ENCODE results near the gene ZNRF2. TPM values are rescaled to one million over a fixed set of nuclear protein-coding genes. Genes with fewer than 3 reads are reported as not detected.
A peak's percentile ranks its signal among the peaks of the same experiment; 100 is the strongest.

ZNRF2 gene
- total RNA-seq, 1 experiment from 2014 or later = 9.8 TPM

DNA sequence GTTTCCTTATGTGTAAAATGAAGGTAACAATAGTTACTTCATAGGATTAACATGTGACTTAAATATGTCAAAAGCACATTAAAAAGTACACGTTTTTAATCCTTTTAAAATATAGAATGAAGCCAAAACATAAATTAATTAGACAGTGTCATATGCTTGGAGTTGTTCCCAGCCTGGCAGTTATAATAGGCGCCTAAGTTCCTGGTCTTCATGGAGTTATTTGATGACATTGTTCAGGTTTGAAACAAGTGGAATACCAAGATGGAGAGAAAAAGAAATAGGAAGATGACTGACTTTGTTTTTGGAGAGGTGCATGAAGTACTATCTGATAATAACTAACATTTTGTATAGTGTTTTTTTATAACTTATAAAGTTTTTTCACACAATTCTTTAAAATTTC, 67.3 kb downstream of the ZNRF2 start:
- Mint-ChIP-seq H3K4me3 (ENCODE audit: unreplicated experiment) (no peak overlapping the region), H3K4me1 (ENCODE audit: insufficient read depth, unreplicated experiment) (peaks cover 20% of the 10 kb centered on the region), H3K27ac (ENCODE audit: low read depth, unreplicated experiment) (no peak overlapping the region), H3K36me3 (ENCODE audit: insufficient read depth, unreplicated experiment) (peaks cover under 1% of the 10 kb centered on the region), H3K9me3 (ENCODE audit: unreplicated experiment) (no peaks in the 10 kb centered on the region), H3K27me3 (ENCODE audit: insufficient read depth, unreplicated experiment) (no peaks in the 10 kb centered on the region)
- DNase-seq (ENCODE audit: unreplicated experiment) = no peak
- intact Hi-C loops (cut with micrococcal nuclease) = loop anchor here (1.0 to 5.0 kb wide), 3 partner anchors 56 to 187 kb away; no protein-coding TSS in a partner anchor
- TF ChIP-seq, protein P1, sequence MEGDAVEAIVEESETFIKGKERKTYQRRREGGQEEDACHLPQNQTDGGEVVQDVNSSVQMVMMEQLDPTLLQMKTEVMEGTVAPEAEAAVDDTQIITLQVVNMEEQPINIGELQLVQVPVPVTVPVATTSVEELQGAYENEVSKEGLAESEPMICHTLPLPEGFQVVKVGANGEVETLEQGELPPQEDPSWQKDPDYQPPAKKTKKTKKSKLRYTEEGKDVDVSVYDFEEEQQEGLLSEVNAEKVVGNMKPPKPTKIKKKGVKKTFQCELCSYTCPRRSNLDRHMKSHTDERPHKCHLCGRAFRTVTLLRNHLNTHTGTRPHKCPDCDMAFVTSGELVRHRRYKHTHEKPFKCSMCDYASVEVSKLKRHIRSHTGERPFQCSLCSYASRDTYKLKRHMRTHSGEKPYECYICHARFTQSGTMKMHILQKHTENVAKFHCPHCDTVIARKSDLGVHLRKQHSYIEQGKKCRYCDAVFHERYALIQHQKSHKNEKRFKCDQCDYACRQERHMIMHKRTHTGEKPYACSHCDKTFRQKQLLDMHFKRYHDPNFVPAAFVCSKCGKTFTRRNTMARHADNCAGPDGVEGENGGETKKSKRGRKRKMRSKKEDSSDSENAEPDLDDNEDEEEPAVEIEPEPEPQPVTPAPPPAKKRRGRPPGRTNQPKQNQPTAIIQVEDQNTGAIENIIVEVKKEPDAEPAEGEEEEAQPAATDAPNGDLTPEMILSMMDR (IDR thresholded peaks at IDR 0.05; ENCODE audit: unreplicated experiment) = no peak
- no TSS peak for BruUV-seq (replicated peaks)
- POLR2A ChIA-PET = interaction anchor here (0.6 to 4.9 kb wide), 15 partner anchors 8 to 117 kb away, joined by 3 to 89 read pairs (median 3); partner anchors contain the start of gene ZNRF2
- CTCF ChIA-PET = no interaction called here

DNA sequence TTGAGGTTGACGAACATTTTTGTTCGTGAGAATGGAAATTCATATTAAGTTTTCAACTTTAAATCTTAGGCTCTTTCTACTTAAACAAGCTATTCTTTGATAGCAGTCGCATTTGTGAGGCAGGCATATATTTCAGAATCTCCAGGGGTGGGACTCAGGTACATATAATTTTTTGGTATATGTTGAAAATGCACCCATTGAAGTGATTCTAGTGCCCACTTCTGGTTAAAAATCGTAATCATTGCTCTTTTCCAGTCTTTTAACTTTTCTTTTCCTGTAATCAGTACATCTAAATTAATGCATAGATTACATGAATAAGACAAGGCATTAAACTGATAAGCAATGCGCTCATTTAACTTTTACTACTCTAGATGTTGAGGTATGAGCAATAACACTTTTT, 67.8 kb downstream of the ZNRF2 start:
- BruUV-seq (replicated peaks) = no TSS peak
- intact Hi-C loops (cut with micrococcal nuclease) = loop anchor here (1.0 to 5.0 kb wide), 3 partner anchors 55 to 187 kb away; no protein-coding TSS in a partner anchor
- TF ChIP-seq, protein P1 (IDR thresholded peaks at IDR 0.05; ENCODE audit: unreplicated experiment) = peak; percentile 43
- H3K36me3 Mint-ChIP-seq (ENCODE audit: insufficient read depth, unreplicated experiment) = peaks cover 5% of the 10 kb centered on the region
- no peak overlapping the region for H3K27ac Mint-ChIP-seq (ENCODE audit: low read depth, unreplicated experiment)
- H3K4me1 Mint-ChIP-seq (ENCODE audit: insufficient read depth, unreplicated experiment) = peaks cover 16% of the 10 kb centered on the region
- CTCF ChIA-PET = interaction anchor here (0.9 to 1.3 kb wide), 2 partner anchors 9 to 76 kb away, joined by 3 to 4 read pairs; no protein-coding TSS in a partner anchor
- no peak overlapping the region for H3K4me3 Mint-ChIP-seq (ENCODE audit: unreplicated experiment)
- POLR2A ChIA-PET = interaction anchor here (0.8 to 4.9 kb wide), 13 partner anchors 10 to 182 kb away, joined by 3 to 89 read pairs (median 6); partner anchors contain the start of gene ZNRF2
- DNase-seq (ENCODE audit: unreplicated experiment) = peak; percentile 21
- H3K9me3 Mint-ChIP-seq (ENCODE audit: unreplicated experiment) = no peaks in the 10 kb centered on the region
- H3K27me3 Mint-ChIP-seq (ENCODE audit: insufficient read depth, unreplicated experiment) = no peaks in the 10 kb centered on the region

DNA sequence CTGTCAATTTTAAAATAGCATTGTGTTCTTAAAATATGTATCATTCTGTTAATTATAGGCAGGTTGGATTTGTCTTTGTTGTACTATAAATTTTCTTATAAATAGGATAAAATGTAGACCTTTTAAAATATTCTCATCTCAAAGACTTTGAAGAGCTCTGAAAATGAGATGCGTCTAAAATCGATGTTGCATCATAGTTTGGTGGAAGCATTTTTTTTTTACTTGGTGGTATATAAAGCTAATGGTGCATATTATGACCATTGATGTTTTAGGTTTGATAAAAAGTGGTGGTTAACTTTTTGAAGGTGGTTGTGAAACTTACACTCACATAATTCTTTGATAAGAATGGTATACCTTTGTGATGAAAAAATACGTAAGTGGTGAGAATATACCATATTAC, 69.1 kb downstream of the ZNRF2 start:
- peaks cover 6% of the 10 kb centered on the region for H3K4me1 Mint-ChIP-seq (ENCODE audit: insufficient read depth, unreplicated experiment)
- H3K27ac Mint-ChIP-seq (ENCODE audit: low read depth, unreplicated experiment) = no peak overlapping the region
- ChIA-PET POLR2A (interaction anchor here (0.7 to 3.1 kb wide), 13 partner anchors 8 to 184 kb away, joined by 3 to 19 read pairs (median 5); partner anchors contain the start of gene ZNRF2), CTCF (interaction anchor here (0.6 to 1.3 kb wide), 2 partner anchors 7 to 69 kb away, joined by 3 to 4 read pairs; partner anchors contain the start of gene ZNRF2)
- no peak for DNase-seq (ENCODE audit: unreplicated experiment)
- TF ChIP-seq, protein P1 (IDR thresholded peaks at IDR 0.05; ENCODE audit: unreplicated experiment) = no peak
- peaks cover 8% of the 10 kb centered on the region for H3K36me3 Mint-ChIP-seq (ENCODE audit: insufficient read depth, unreplicated experiment)
- no peaks in the 10 kb centered on the region for H3K9me3 Mint-ChIP-seq (ENCODE audit: unreplicated experiment)
- H3K4me3 Mint-ChIP-seq (ENCODE audit: unreplicated experiment) = no peak overlapping the region
- H3K27me3 Mint-ChIP-seq (ENCODE audit: insufficient read depth, unreplicated experiment) = no peaks in the 10 kb centered on the region
- BruUV-seq (replicated peaks) = no TSS peak
- intact Hi-C loops (cut with micrococcal nuclease) = loop anchor here (2.0 to 5.0 kb wide), 2 partner anchors 54 to 189 kb away; no protein-coding TSS in a partner anchor

DNA sequence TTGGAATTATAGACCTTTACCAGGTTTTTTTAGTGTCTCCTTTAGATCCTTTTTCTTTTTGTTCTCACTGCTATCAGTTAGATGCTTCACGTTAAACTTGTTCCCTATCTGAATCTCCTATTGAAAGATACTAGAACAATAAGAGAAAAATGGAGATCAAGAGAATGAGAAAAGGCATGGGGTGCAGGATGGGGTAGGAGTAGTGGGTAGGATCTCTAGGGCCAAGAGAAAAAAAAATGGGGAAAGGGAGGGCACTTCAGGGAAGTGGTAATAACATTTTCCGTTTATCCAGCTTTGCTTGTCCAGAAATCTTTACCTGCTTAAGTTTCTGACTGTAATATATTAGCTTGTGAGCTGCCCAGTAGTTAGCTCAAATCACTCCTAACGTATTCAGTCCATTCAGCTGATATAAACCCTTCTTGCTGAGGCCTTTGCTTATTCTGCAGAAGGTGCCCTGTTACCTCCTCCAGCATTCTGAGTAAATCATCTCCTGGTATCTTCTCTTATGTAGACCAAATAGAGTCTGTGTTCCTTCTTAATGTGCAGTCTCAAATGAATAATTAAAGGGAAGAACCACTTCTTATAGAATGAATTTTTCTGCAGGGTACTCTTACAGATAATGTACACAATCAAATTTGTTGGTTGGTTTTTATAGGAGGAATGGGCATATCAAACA, 69.7 kb downstream of the ZNRF2 start:
- BruUV-seq (replicated peaks) = no TSS peak
- Mint-ChIP-seq H3K36me3 (ENCODE audit: insufficient read depth, unreplicated experiment) (peaks cover 8% of the 10 kb centered on the region), H3K4me3 (ENCODE audit: unreplicated experiment) (no peak overlapping the region), H3K4me1 (ENCODE audit: insufficient read depth, unreplicated experiment) (peaks cover 6% of the 10 kb centered on the region), H3K9me3 (ENCODE audit: unreplicated experiment) (no peaks in the 10 kb centered on the region), H3K27ac (ENCODE audit: low read depth, unreplicated experiment) (no peak overlapping the region), H3K27me3 (ENCODE audit: insufficient read depth, unreplicated experiment) (no peaks in the 10 kb centered on the region)
- DNase-seq (ENCODE audit: unreplicated experiment) = no peak
- intact Hi-C loops (cut with micrococcal nuclease) = loop anchor here (2.0 to 5.0 kb wide), 2 partner anchors 53 to 189 kb away; no protein-coding TSS in a partner anchor
- TF ChIP-seq, protein P1 (IDR thresholded peaks at IDR 0.05; ENCODE audit: unreplicated experiment) = no peak
- CTCF ChIA-PET = interaction anchor here (0.6 kb wide), 1 partner anchor 70 kb away, joined by 3 read pairs; the partner anchor contains the start of gene ZNRF2
- POLR2A ChIA-PET = interaction anchor here (0.7 to 3.1 kb wide), 11 partner anchors 16 to 69 kb away, joined by 3 to 19 read pairs (median 5); partner anchors contain the start of gene ZNRF2
